ENCODE results near the gene RBMS1. TPM values are rescaled to one million over a fixed set of nuclear protein-coding genes. Genes with fewer than 3 reads are reported as not detected.

RBMS1 gene
- total RNA-seq, 1 donor from 2014 or later = 35.4 TPM

- Mint-ChIP-seq H3K27me3 (ENCODE audit: insufficient read depth) (peaks cover 1% of the 10 kb centered on the region), H3K4me1 (ENCODE audit: low read depth) (peaks cover 26% of the 10 kb centered on the region), H3K4me3 (no peak overlapping the region)
Observed at GRCh38 chr2:160351956-160352355, 141.7 kb downstream of the RBMS1 start.

GRCh38 chr2:160349306-160349705, 144.3 kb downstream of the RBMS1 start:
- peaks cover 1% of the 10 kb centered on the region for H3K27me3 Mint-ChIP-seq (ENCODE audit: insufficient read depth)
- peaks cover 8% of the 10 kb centered on the region for H3K36me3 Mint-ChIP-seq (ENCODE audit: low read depth)
- H3K27ac Mint-ChIP-seq = no peak overlapping the region
- intact Hi-C loops (cut with micrococcal nuclease) = loop anchor here (5.0 kb wide), 1 partner anchor 158 kb away; no protein-coding TSS in a partner anchor
- no peaks in the 10 kb centered on the region for H3K9me3 Mint-ChIP-seq
- DNase-seq (ENCODE audit: low spot score) = no peak
- H3K4me1 Mint-ChIP-seq (ENCODE audit: low read depth) = peaks cover 29% of the 10 kb centered on the region
- no peak overlapping the region for H3K4me3 Mint-ChIP-seq

More at GRCh38 chr2:160351956-160352355, 141.7 kb downstream of the RBMS1 start:
- Mint-ChIP-seq H3K9me3 (peaks cover 3% of the 10 kb centered on the region), H3K27ac (no peak overlapping the region), H3K36me3 (ENCODE audit: low read depth) (peaks cover 10% of the 10 kb centered on the region)
- no peak for DNase-seq (ENCODE audit: low spot score)
- intact Hi-C loops (cut with micrococcal nuclease) = loop anchor here (5.0 kb wide), 2 partner anchors 40 to 620 kb away; no protein-coding TSS in a partner anchor

GRCh38 chr2:160347269-160347863, 146.2 kb downstream of the RBMS1 start:
- intact Hi-C loops (cut with micrococcal nuclease) = loop anchor here (5.0 kb wide), 1 partner anchor 160 kb away; no protein-coding TSS in a partner anchor
- Mint-ChIP-seq H3K27ac (no peak overlapping the region), H3K9me3 (no peaks in the 10 kb centered on the region), H3K36me3 (ENCODE audit: low read depth) (peaks cover 13% of the 10 kb centered on the region), H3K4me1 (ENCODE audit: low read depth) (peaks cover 25% of the 10 kb centered on the region), H3K27me3 (ENCODE audit: insufficient read depth) (peaks cover 1% of the 10 kb centered on the region), H3K4me3 (no peak overlapping the region)
- no peak for DNase-seq (ENCODE audit: low spot score)

- Mint-ChIP-seq H3K4me1 (ENCODE audit: low read depth) (peaks cover 21% of the 10 kb centered on the region), H3K36me3 (ENCODE audit: low read depth) (peaks cover 16% of the 10 kb centered on the region), H3K27me3 (ENCODE audit: insufficient read depth) (peaks cover 1% of the 10 kb centered on the region), H3K4me3 (peak overlapping the region; percentile 23), H3K9me3 (no peaks in the 10 kb centered on the region), H3K27ac (peak overlapping the region; percentile 67)
- intact Hi-C loops (cut with micrococcal nuclease) = loop anchor here (1.0 to 5.0 kb wide), 3 partner anchors 9 to 162 kb away; no protein-coding TSS in a partner anchor
- no peak for DNase-seq (ENCODE audit: low spot score)
Observed at GRCh38 chr2:160345071-160345764, 148.4 kb downstream of the RBMS1 start.

- intact Hi-C loops (cut with micrococcal nuclease) = no loop called here
- peaks cover 11% of the 10 kb centered on the region for H3K36me3 Mint-ChIP-seq (ENCODE audit: low read depth)
- peaks cover 31% of the 10 kb centered on the region for H3K4me1 Mint-ChIP-seq (ENCODE audit: low read depth)
- no peak overlapping the region for H3K27ac Mint-ChIP-seq
- no peaks in the 10 kb centered on the region for H3K9me3 Mint-ChIP-seq
- no peak overlapping the region for H3K4me3 Mint-ChIP-seq
- no peaks in the 10 kb centered on the region for H3K27me3 Mint-ChIP-seq (ENCODE audit: insufficient read depth)
- DNase-seq (ENCODE audit: low spot score) = no peak
Observed at GRCh38 chr2:160343404-160343803, 150.2 kb downstream of the RBMS1 start.

- Mint-ChIP-seq H3K36me3 (ENCODE audit: low read depth) (peaks cover 8% of the 10 kb centered on the region), H3K4me1 (ENCODE audit: low read depth) (peaks cover 35% of the 10 kb centered on the region), H3K9me3 (no peaks in the 10 kb centered on the region), H3K27me3 (ENCODE audit: insufficient read depth) (no peaks in the 10 kb centered on the region), H3K27ac (no peak overlapping the region), H3K4me3 (no peak overlapping the region)
- intact Hi-C loops (cut with micrococcal nuclease) = no loop called here
- no peak for DNase-seq (ENCODE audit: low spot score)
Observed at GRCh38 chr2:160339726-160340125, 153.9 kb downstream of the RBMS1 start.

GRCh38 chr2:160338901-160339685, 154.5 kb downstream of the RBMS1 start:
- H3K4me3 Mint-ChIP-seq = no peak overlapping the region
- no peak for DNase-seq (ENCODE audit: low spot score)
- no peaks in the 10 kb centered on the region for H3K27me3 Mint-ChIP-seq (ENCODE audit: insufficient read depth)
- intact Hi-C loops (cut with micrococcal nuclease) = no loop called here
- H3K9me3 Mint-ChIP-seq = no peaks in the 10 kb centered on the region
- H3K27ac Mint-ChIP-seq = no peak overlapping the region
- H3K36me3 Mint-ChIP-seq (ENCODE audit: low read depth) = peaks cover 6% of the 10 kb centered on the region
- H3K4me1 Mint-ChIP-seq (ENCODE audit: low read depth) = peaks cover 37% of the 10 kb centered on the region

- intact Hi-C loops (cut with micrococcal nuclease) = no loop called here
- H3K4me3 Mint-ChIP-seq = no peak overlapping the region
- H3K4me1 Mint-ChIP-seq (ENCODE audit: low read depth) = peaks cover 49% of the 10 kb centered on the region
- no peaks in the 10 kb centered on the region for H3K27me3 Mint-ChIP-seq (ENCODE audit: insufficient read depth)
- DNase-seq (ENCODE audit: low spot score) = no peak
- H3K36me3 Mint-ChIP-seq (ENCODE audit: low read depth) = peaks cover 3% of the 10 kb centered on the region
- H3K27ac Mint-ChIP-seq = no peak overlapping the region
- no peaks in the 10 kb centered on the region for H3K9me3 Mint-ChIP-seq
Observed at GRCh38 chr2:160337728-160338127, 155.9 kb downstream of the RBMS1 start.

- no peak overlapping the region for H3K4me3 Mint-ChIP-seq
- intact Hi-C loops (cut with micrococcal nuclease) = loop anchor here (1.0 kb wide), 2 partner anchors 9 to 14 kb away; no protein-coding TSS in a partner anchor
- no peak for DNase-seq (ENCODE audit: low spot score)
- no peaks in the 10 kb centered on the region for H3K27me3 Mint-ChIP-seq (ENCODE audit: insufficient read depth)
- no peaks in the 10 kb centered on the region for H3K9me3 Mint-ChIP-seq
- peaks cover 60% of the 10 kb centered on the region for H3K4me1 Mint-ChIP-seq (ENCODE audit: low read depth)
- H3K36me3 Mint-ChIP-seq (ENCODE audit: low read depth) = no peaks in the 10 kb centered on the region
- no peak overlapping the region for H3K27ac Mint-ChIP-seq
Observed at GRCh38 chr2:160336635-160337034, 157.0 kb downstream of the RBMS1 start.

GRCh38 chr2:160336105-160336504, 157.5 kb downstream of the RBMS1 start:
- no peaks in the 10 kb centered on the region for H3K9me3 Mint-ChIP-seq
- no peaks in the 10 kb centered on the region for H3K27me3 Mint-ChIP-seq (ENCODE audit: insufficient read depth)
- peaks cover 65% of the 10 kb centered on the region for H3K4me1 Mint-ChIP-seq (ENCODE audit: low read depth)
- DNase-seq (ENCODE audit: low spot score) = no peak
- intact Hi-C loops (cut with micrococcal nuclease) = loop anchor here (1.0 kb wide), 2 partner anchors 9 to 14 kb away; no protein-coding TSS in a partner anchor
- no peaks in the 10 kb centered on the region for H3K36me3 Mint-ChIP-seq (ENCODE audit: low read depth)
- peak overlapping the region; percentile 6 for H3K27ac Mint-ChIP-seq
- no peak overlapping the region for H3K4me3 Mint-ChIP-seq

GRCh38 chr2:160335441-160335840, 158.2 kb downstream of the RBMS1 start:
- Mint-ChIP-seq H3K4me1 (ENCODE audit: low read depth) (peaks cover 71% of the 10 kb centered on the region), H3K27me3 (ENCODE audit: insufficient read depth) (no peaks in the 10 kb centered on the region), H3K9me3 (no peaks in the 10 kb centered on the region), H3K27ac (no peak overlapping the region), H3K4me3 (no peak overlapping the region), H3K36me3 (ENCODE audit: low read depth) (no peaks in the 10 kb centered on the region)
- intact Hi-C loops (cut with micrococcal nuclease) = no loop called here
- no peak for DNase-seq (ENCODE audit: low spot score)

- intact Hi-C loops (cut with micrococcal nuclease) = no loop called here
Observed at GRCh38 chr2:160334028-160334741, 159.4 kb downstream of the RBMS1 start.

More at GRCh38 chr2:160334028-160334741, 159.4 kb downstream of the RBMS1 start:
- H3K4me3 Mint-ChIP-seq = no peak overlapping the region
- peaks cover 78% of the 10 kb centered on the region for H3K4me1 Mint-ChIP-seq (ENCODE audit: low read depth)
- no peaks in the 10 kb centered on the region for H3K9me3 Mint-ChIP-seq
- H3K36me3 Mint-ChIP-seq (ENCODE audit: low read depth) = no peaks in the 10 kb centered on the region
- no peak for DNase-seq (ENCODE audit: low spot score)
- H3K27me3 Mint-ChIP-seq (ENCODE audit: insufficient read depth) = no peaks in the 10 kb centered on the region
- H3K27ac Mint-ChIP-seq = peak overlapping the region; percentile 69
